HepG2 (cell line): ENCODE results near the gene ZBTB2. TPM values are rescaled to one million over a fixed set of nuclear protein-coding genes. Genes with fewer than 3 reads are reported as not detected.

Experiments used
- AFF4 ChIP-seq: sonication (generic); formaldehyde crosslinking; IDR thresholded peaks from 2 replicates; pipeline ENCODE4 v1.4.0; 2020; ENCODE audit warnings: missing genetic modification reagents
- AHR ChIP-seq: IDR thresholded peaks from 2 replicates; pipeline ENCODE4 v1.6.1; 2018; ENCODE audit warnings: missing genetic modification reagents, missing compliant biosample characterization
- HES4 ChIP-seq: sonication (generic); formaldehyde crosslinking; IDR thresholded peaks from 2 replicates; pipeline ENCODE4 v1.9.0; 2021; ENCODE audit warnings: mild to moderate bottlenecking, missing genetic modification reagents, borderline replicate concordance
- SALL1 ChIP-seq: sonication (generic); formaldehyde crosslinking; IDR thresholded peaks from 2 replicates; pipeline ENCODE4 v1.8.0; 2022; ENCODE audit warnings: mild to moderate bottlenecking, missing genetic modification reagents
- SMARCC2 ChIP-seq: fragments of 450-650 bp; IDR thresholded peaks from 2 replicates; pipeline ENCODE4 v1.6.1; 2017; ENCODE audit warnings: antibody characterized with exemption, mild to moderate bottlenecking
- YEATS2 ChIP-seq: sonication (generic); formaldehyde crosslinking; IDR thresholded peaks from 2 replicates; pipeline ENCODE4 v1.4.0; 2020; ENCODE audit warnings: missing genetic modification reagents, borderline replicate concordance
- ZNF281 ChIP-seq: sonication (generic); formaldehyde crosslinking; IDR thresholded peaks from 2 replicates; pipeline ENCODE4 v1.4.0; 2020; ENCODE audit warnings: missing genetic modification reagents, borderline replicate concordance
- ZNF549 ChIP-seq: sonication (generic); formaldehyde crosslinking; IDR thresholded peaks from 2 replicates; pipeline ENCODE4 v1.5.0; 2020; ENCODE audit warnings: missing genetic modification reagents
- ZNF704 ChIP-seq: sonication (generic); formaldehyde crosslinking; IDR thresholded peaks from 2 replicates; pipeline ENCODE4 v1.8.1; 2023; ENCODE audit warnings: mild to moderate bottlenecking, inconsistent platforms, moderate library complexity, missing genetic modification reagents, borderline replicate concordance
- ZNF782 ChIP-seq: sonication (generic); formaldehyde crosslinking; IDR thresholded peaks from 2 replicates; pipeline ENCODE4 v1.4.0; 2020; ENCODE audit warnings: missing genetic modification reagents, mild to moderate bottlenecking, borderline replicate concordance
- ZSCAN12 ChIP-seq: sonication (generic); formaldehyde crosslinking; IDR thresholded peaks from 2 replicates; pipeline ENCODE4 v1.9.0; 2021; ENCODE audit warnings: mild to moderate bottlenecking, missing genetic modification reagents
- ZSCAN30 ChIP-seq: sonication (generic); formaldehyde crosslinking; IDR thresholded peaks from 2 replicates; pipeline ENCODE4 v1.5.0; 2020; ENCODE audit warnings: mild to moderate bottlenecking, missing genetic modification reagents
- polyA plus RNA-seq, 8 experiments: library from polyadenylated mRNA; depleted of rRNA in 3 of 8; stranded (reverse) in 7 of 8; unstranded in 1 of 8; fragments of >200 nt; fragmentation: Illumina TruSeq in 4 of 8; extraction: Trizol in 4 of 8; gene quantifications; 2 replicates each; pipeline versions ENCODE4 v1.2.1 to v1.2.3, GENCODE V29; 2011 to 2016; ENCODE audit warnings: low read depth in 4 of 8, missing spikeins in 1 of 8, mixed read lengths in 1 of 8; ENCODE audit not compliant: insufficient read depth in 1 of 8
- total RNA-seq, 5 experiments: library from RNA; depleted of rRNA; stranded (reverse); fragments of >200 nt; fragmentation: Illumina TruSeq; extraction: Trizol; gene quantifications; 2 replicates each; pipeline ENCODE4 v1.2.3, GENCODE V29; 2016; ENCODE audit warnings: low read depth in 1 of 5
- TF ChIP-seq, protein P1 (sequence below): sonication (generic); formaldehyde crosslinking; IDR thresholded peaks from 2 replicates; pipeline ENCODE4 v1.4.0; 2020; ENCODE audit warnings: missing genetic modification reagents
- TF ChIP-seq, protein P2 (sequence below): sonication (generic); formaldehyde crosslinking; IDR thresholded peaks from 2 replicates; pipeline ENCODE4 v1.9.0; 2021; ENCODE audit warnings: missing genetic modification reagents, borderline replicate concordance

The ZBTB2 gene
- total and polyA plus RNA-seq, 2 of the 13 experiments (the other 11 are each of a cell fraction or from before 2014, with no cell fraction given), result 15.4 to 22.8 TPM

DNA sequence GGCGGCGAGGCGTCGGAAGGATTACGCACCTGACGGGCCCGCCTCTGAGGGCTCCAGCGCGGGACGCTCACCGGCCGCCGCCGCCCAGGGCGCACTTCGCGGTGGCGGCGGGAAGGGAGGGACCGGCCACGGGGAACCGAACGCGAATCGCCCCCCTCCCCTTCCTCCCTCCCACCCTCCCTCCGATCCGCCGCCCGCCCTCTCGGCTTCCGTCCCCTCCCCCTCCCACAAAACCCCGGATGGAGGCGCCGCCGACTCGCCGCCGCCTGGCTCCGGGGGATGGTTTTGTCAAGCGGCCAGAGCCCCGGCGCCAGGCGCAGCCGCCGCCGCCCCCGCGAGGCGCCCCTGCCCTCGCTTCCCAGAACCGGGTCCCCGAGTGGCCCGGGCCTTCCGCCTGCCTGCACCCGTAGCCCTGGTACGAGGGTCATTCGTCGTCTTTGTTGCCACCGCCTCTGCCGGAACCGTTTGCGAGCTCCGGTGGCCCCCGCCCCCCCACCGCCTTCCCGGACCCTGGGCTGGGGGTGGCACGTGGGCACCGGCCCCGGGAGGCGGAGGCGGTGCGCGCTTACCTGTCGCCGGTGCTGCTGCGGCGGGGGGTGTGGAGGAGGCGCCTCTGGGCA lies 398 bp downstream of the ZBTB2 start (continued):
- TF ChIP-seq ZNF281 (CRISPR knock-in tag) (0 out of 2 replicates have a peak, but pooled peaks have one; percentile 6), ZSCAN12 (no peak; the same call in 1 of the 2 replicates), HES4 (CRISPR knock-in tag) (peak; percentile 64; the same call in 1 of the 2 replicates), SMARCC2 (no peak), ZNF704 (no peak), ZNF782 (peak; percentile 64; the same call in 1 of the 2 replicates), YEATS2 (CRISPR knock-in tag) (no peak), AHR (CRISPR knock-in tag) (no peak; the same call in none of the 2 replicates), AFF4 (no peak), SALL1 (CRISPR knock-in tag) (peak; percentile 61), ZNF549 (CRISPR knock-in tag) (no peak), ZSCAN30 (CRISPR knock-in tag) (no peak)
- TF ChIP-seq, protein P1, sequence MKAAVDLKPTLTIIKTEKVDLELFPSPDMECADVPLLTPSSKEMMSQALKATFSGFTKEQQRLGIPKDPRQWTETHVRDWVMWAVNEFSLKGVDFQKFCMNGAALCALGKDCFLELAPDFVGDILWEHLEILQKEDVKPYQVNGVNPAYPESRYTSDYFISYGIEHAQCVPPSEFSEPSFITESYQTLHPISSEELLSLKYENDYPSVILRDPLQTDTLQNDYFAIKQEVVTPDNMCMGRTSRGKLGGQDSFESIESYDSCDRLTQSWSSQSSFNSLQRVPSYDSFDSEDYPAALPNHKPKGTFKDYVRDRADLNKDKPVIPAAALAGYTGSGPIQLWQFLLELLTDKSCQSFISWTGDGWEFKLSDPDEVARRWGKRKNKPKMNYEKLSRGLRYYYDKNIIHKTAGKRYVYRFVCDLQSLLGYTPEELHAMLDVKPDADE (CRISPR knock-in tag), result no peak
- TF ChIP-seq, protein P2, sequence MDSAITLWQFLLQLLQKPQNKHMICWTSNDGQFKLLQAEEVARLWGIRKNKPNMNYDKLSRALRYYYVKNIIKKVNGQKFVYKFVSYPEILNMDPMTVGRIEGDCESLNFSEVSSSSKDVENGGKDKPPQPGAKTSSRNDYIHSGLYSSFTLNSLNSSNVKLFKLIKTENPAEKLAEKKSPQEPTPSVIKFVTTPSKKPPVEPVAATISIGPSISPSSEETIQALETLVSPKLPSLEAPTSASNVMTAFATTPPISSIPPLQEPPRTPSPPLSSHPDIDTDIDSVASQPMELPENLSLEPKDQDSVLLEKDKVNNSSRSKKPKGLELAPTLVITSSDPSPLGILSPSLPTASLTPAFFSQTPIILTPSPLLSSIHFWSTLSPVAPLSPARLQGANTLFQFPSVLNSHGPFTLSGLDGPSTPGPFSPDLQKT (CRISPR knock-in tag), result no peak
